Body of pancreas (tissue), 4 donors: ENCODE data around the gene KIF16B.

Experiments
- CTCF ChIP-seq, 7 experiments: fragments of 450-650 bp in 4 of 7; fragments of 200-600 bp in 3 of 7; sonication (generic) in 3 of 7; IDR thresholded peaks; one replicate each; pipeline ENCODE4 v1.5.1; 2016 to 2019; ENCODE audit warnings: antibody characterized with exemption in 7 of 7
- POLR2A ChIP-seq, 3 donors: fragments of 450-650 bp; IDR thresholded peaks; one replicate each; pipeline ENCODE4 v1.6.1; 2016; ENCODE audit warnings: antibody characterized with exemption in 3 of 3, mild to moderate bottlenecking in 2 of 3

- TF ChIP-seq CTCF (IDR thresholded peaks at IDR 0.05) (no peak), POLR2A (IDR thresholded peaks at IDR 0.05) (no peak)
Observed at GRCh38 chr20:16608277-16608650, 35.0 kb upstream of the KIF16B start.
